K562 (cell line): Measurements from ENCODE around the gene MAN1B1. TPM values are rescaled to one million over a fixed set of nuclear protein-coding genes. Genes with fewer than 3 reads are reported as not detected.
A peak's percentile ranks its signal among the peaks of the same experiment; 100 is the strongest.

Experiments
- ATAC-seq: fragments of 200-7000 bp; cut with Tn5 transposase; 3 replicates; pipeline ENCODE4 v1.9.1; 2020; ENCODE audit warnings: moderate library complexity
- BruUV-seq: library from RNA; stranded (reverse); fragments of 400-500 nt; replicated peaks from 2 replicates; lab custom pipeline; 2021; lab: Mats Ljungman, UMichigan
- CTCF ChIA-PET: fragments of 300-600 bp; formaldehyde crosslinking; extraction: SDS; loops from one replicate; lab custom pipeline; 2021; ENCODE audit warnings: low intra/inter-chr PET ratio; lab: Yijun Ruan, JAX
- POLR2A ChIA-PET: fragments of 300-600, 350-650 bp; sonication (Branson Sonifier 250); formaldehyde crosslinking; extraction: SDS; loops from one replicate; lab custom pipeline; 2021; ENCODE audit warnings: antibody characterized with exemption, inconsistent platforms; lab: Yijun Ruan, JAX
- DNase-seq, 4 experiments: peaks; one replicate each; pipeline versions ENCODE4 v3.0.0 to v3.0.0-alpha.2; 2011 to 2018; ENCODE audit warnings: low spot score in 3 of 4, mixed read lengths in 3 of 4; ENCODE audit errors: extremely low read depth in 1 of 4
- FAIRE-seq: peaks from 2 replicates; lab custom pipeline; 2011; peaks lifted over from hg19 to GRCh38; lab: Jason Lieb, UNC
- H2AFZ ChIP-seq: 2 replicates; pipeline ENCODE4 v1.6.0; 2011; ENCODE audit warnings: low read depth, low read length, control low read depth, inconsistent platforms
- H3K27ac ChIP-seq: fragments of 200-600 bp; 3 replicates; pipeline ENCODE4 v1.8.0; 2011; ENCODE audit warnings: low read depth, mild to moderate bottlenecking, control low read depth, inconsistent platforms, low read length, moderate library complexity, mixed read lengths; ENCODE audit errors: extremely low read depth
- H3K27me3 ChIP-seq, 2 experiments: fragments of 300-600 bp in 1 of 2; 2 replicates in 1 of 2; 3 replicates in 1 of 2; pipeline versions ENCODE4 v1.6.0 to v1.8.0; 2011; ENCODE audit warnings: inconsistent platforms in 2 of 2, low read length in 2 of 2, mild to moderate bottlenecking in 1 of 2, mixed read lengths in 1 of 2, moderate library complexity in 1 of 2; ENCODE audit not compliant: control insufficient read depth in 2 of 2, insufficient read depth in 2 of 2
- H3K36me3 ChIP-seq: fragments of 300-600 bp; 3 replicates; pipeline ENCODE4 v1.8.0; 2011; ENCODE audit warnings: mild to moderate bottlenecking, low read length, inconsistent platforms; ENCODE audit not compliant: control insufficient read depth, insufficient read depth
- H3K4me1 ChIP-seq, 2 experiments: fragments of 200-600 bp in 1 of 2; replicated peaks in 1 of 2; 2 replicates in 1 of 2; 3 replicates in 1 of 2; pipeline versions ENCODE4 v1.5.1 to v1.8.0; 2011; ENCODE audit warnings: inconsistent platforms in 2 of 2, low read length in 2 of 2, mild to moderate bottlenecking in 1 of 2, mixed read lengths in 1 of 2, moderate library complexity in 1 of 2; ENCODE audit not compliant: control insufficient read depth in 2 of 2, insufficient read depth in 2 of 2
- H3K4me2 ChIP-seq: 2 replicates; pipeline ENCODE4 v1.6.1; 2011; ENCODE audit warnings: low read length, control low read depth, inconsistent platforms, mixed read lengths; ENCODE audit not compliant: insufficient read depth
- H3K4me3 ChIP-seq: fragments of 200-600 bp; sonication (generic), shearing (Covaris generic); 2 replicates; pipeline ENCODE4 v1.5.1; 2016; ENCODE audit warnings: control low read depth, inconsistent platforms
- H3K79me2 ChIP-seq: fragments of 200-600 bp; 3 replicates; pipeline ENCODE4 v1.8.0; 2011; ENCODE audit warnings: low read length, inconsistent platforms; ENCODE audit not compliant: control insufficient read depth, insufficient read depth
- H3K9ac ChIP-seq, 2 experiments: 2 replicates each; pipeline versions ENCODE4 v1.6.0 to v1.6.1; 2011; ENCODE audit warnings: low read depth in 2 of 2, low read length in 2 of 2, control low read depth in 1 of 2, inconsistent platforms in 1 of 2, mild to moderate bottlenecking in 1 of 2, mixed read lengths in 1 of 2; ENCODE audit not compliant: insufficient read depth in 1 of 2
- H3K9me1 ChIP-seq: one replicate; pipeline ENCODE4 v1.6.0; 2011; ENCODE audit warnings: inconsistent platforms, mild to moderate bottlenecking, low read length, moderate library complexity; ENCODE audit not compliant: control insufficient read depth, insufficient read depth
- H3K9me3 ChIP-seq: replicated peaks from 2 replicates; pipeline ENCODE4 v1.5.1; 2011; ENCODE audit warnings: low read depth, low read length, inconsistent platforms; ENCODE audit not compliant: control insufficient read depth, insufficient read depth
- H4K20me1 ChIP-seq: replicated peaks from 2 replicates; pipeline ENCODE4 v1.6.1; 2011; ENCODE audit warnings: low read length, inconsistent platforms, mixed read lengths; ENCODE audit not compliant: control insufficient read depth, insufficient read depth
- ARNT ChIP-seq, 2 experiments: fragments of 450-650 bp; IDR thresholded peaks; 2 replicates each; pipeline ENCODE4 v1.6.1; 2016; ENCODE audit warnings: mild to moderate bottlenecking in 1 of 2
- BRD4 ChIP-seq: fragments of 200-600 bp; sonication (generic); IDR thresholded peaks from 2 replicates; pipeline ENCODE4 v1.6.1; 2017; ENCODE audit warnings: inconsistent platforms
- CBX2 ChIP-seq: fragments of 200-600 bp; sonication (generic); IDR thresholded peaks from one replicate; pipeline ENCODE4 v1.6.1; 2012; ENCODE audit warnings: mild to moderate bottlenecking, low read length, inconsistent platforms; ENCODE audit not compliant: insufficient read depth, poor library complexity, severe bottlenecking
- CTCF ChIP-seq, 3 experiments: IDR thresholded peaks in 2 of 3; conservative IDR thresholded peaks in 1 of 3; 2 replicates each; pipeline ENCODE4 v1.5.1; 2011 to 2012; ENCODE audit warnings: low read length in 3 of 3, mild to moderate bottlenecking in 3 of 3, control low read depth in 2 of 3, improper control_type of control experiment in 1 of 3, inconsistent platforms in 1 of 3, low read depth in 1 of 3, mixed read lengths in 1 of 3, moderate library complexity in 1 of 3; ENCODE audit not compliant: insufficient read depth in 2 of 3
- FOS ChIP-seq: IDR thresholded peaks from 3 replicates; pipeline ENCODE4 v1.6.1; 2011; ENCODE audit not compliant: insufficient read length; ENCODE audit errors: extremely low read depth
- KLF16 ChIP-seq: IDR thresholded peaks from 2 replicates; pipeline ENCODE4 v1.6.1; 2016; ENCODE audit warnings: antibody characterized with exemption
- NR4A1 ChIP-seq, 2 experiments: fragments of 250-450 bp in 1 of 2; fragments of 450-650 bp in 1 of 2; sonication (Bioruptor Pico) in 1 of 2; IDR thresholded peaks; 2 replicates each; pipeline versions ENCODE4 v1.4.0 to v1.6.1; 2016 to 2020; ENCODE audit warnings: mild to moderate bottlenecking in 2 of 2, missing compliant biosample characterization in 1 of 2, missing genetic modification characterization in 1 of 2, moderate library complexity in 1 of 2
- PTRF ChIP-seq: fragments of 450-650 bp; IDR thresholded peaks from 2 replicates; pipeline ENCODE4 v1.6.1; 2016; ENCODE audit warnings: mild to moderate bottlenecking, missing genetic modification characterization, missing compliant biosample characterization
- RBFOX2 ChIP-seq: fragments of 200-400 bp; formaldehyde crosslinking; IDR thresholded peaks from 2 replicates; pipeline ENCODE4 v1.6.1; 2017; ENCODE audit warnings: low read depth, mild to moderate bottlenecking, low read length, moderate library complexity
- RUNX1 ChIP-seq: sonication (generic); IDR thresholded peaks from 2 replicates; pipeline ENCODE4 v1.6.1; 2016; ENCODE audit warnings: antibody characterized with exemption, low read depth
- SIX5 ChIP-seq, 2 experiments: IDR thresholded peaks; 2 replicates each; pipeline ENCODE4 v1.6.1; 2011; ENCODE audit warnings: low read length in 2 of 2, borderline replicate concordance in 1 of 2, low read depth in 1 of 2, mild to moderate bottlenecking in 1 of 2, moderate library complexity in 1 of 2; ENCODE audit not compliant: insufficient read depth in 1 of 2
- YY1 ChIP-seq, 3 experiments: IDR thresholded peaks; 2 replicates each; pipeline ENCODE4 v1.6.1; 2011; ENCODE audit warnings: low read length in 2 of 3, mild to moderate bottlenecking in 2 of 3, moderate library complexity in 2 of 3, borderline replicate concordance in 1 of 3, control low read depth in 1 of 3, low read depth in 1 of 3; ENCODE audit not compliant: insufficient read depth in 3 of 3, insufficient replicate concordance in 2 of 3, control insufficient read depth in 1 of 3, insufficient read length in 1 of 3; ENCODE audit errors: extremely low read depth in 1 of 3
- ZNF586 ChIP-seq: fragments of 450-650 bp; formaldehyde crosslinking; conservative IDR thresholded peaks from 2 replicates; pipeline ENCODE4 v1.4.0; 2020; ENCODE audit warnings: mild to moderate bottlenecking, moderate library complexity
- WGBS: fragments of 100-300 bp; shearing (Covaris generic); methylation state at CpG from one replicate; pipeline ENCODE4 v1.1.6; 2016; ENCODE audit warnings: low coverage, mixed read lengths; ENCODE audit not compliant: insufficient coverage; ENCODE audit errors: missing lambda C conversion rate; 5-methylcytosine and 5-hydroxymethylcytosine counted together
- in situ Hi-C: fragments of 300-500 bp; cut with MboI; formaldehyde crosslinking; loops from 4 replicates; pipeline ENCODE4 v1.15.0; 2018; ENCODE audit warnings: inconsistent platforms, mixed read lengths
- intact Hi-C: fragments of 100-400 bp; cut with micrococcal nuclease; formaldehyde crosslinking; loops from 2 replicates; pipeline ENCODE4 v1.14.2; 2022
- polyA plus RNA-seq, 8 experiments: library from polyadenylated mRNA; depleted of rRNA in 4 of 8; stranded (reverse) in 5 of 8; unstranded in 3 of 8; fragments of >200 nt; fragmentation: Nextera tagmentation in 2 of 8; fragmentation: Illumina TruSeq in 1 of 8; extraction: Ambion mirVana in 2 of 8; extraction: Trizol in 1 of 8; gene quantifications; 2 replicates each; pipeline versions ENCODE4 v1.2.1 to v1.2.3, GENCODE V29; 2011 to 2014; ENCODE audit warnings: inconsistent platforms in 1 of 8, missing spikeins in 1 of 8
- total RNA-seq, 7 experiments: library from RNA; depleted of rRNA in 6 of 7; stranded (reverse); fragments of >200 nt in 6 of 7; fragmentation: Illumina TruSeq in 2 of 7; extraction: Trizol in 2 of 7; gene quantifications; 2 replicates each; pipeline versions ENCODE4 v1.2.1 to v1.2.3, GENCODE V29; 2011 to 2021; ENCODE audit warnings: low replicate concordance in 1 of 7
- TF ChIP-seq, protein P1 (sequence below), 2 experiments: fragments of 450-650 bp; conservative IDR thresholded peaks; 2 replicates each; pipeline ENCODE4 v1.6.1; 2017; ENCODE audit warnings: mild to moderate bottlenecking in 2 of 2, moderate library complexity in 2 of 2
- TF ChIP-seq, protein P2 (sequence below): sonication (generic); IDR thresholded peaks from 2 replicates; pipeline ENCODE4 v1.6.1; 2016

MAN1B1 gene
- total and polyA plus RNA-seq, 9 of the 15 experiments (the other 6 are each of a cell fraction or from before 2014, with no cell fraction given), result 0.55 to 36.6 (median 27.3) TPM

DNA sequence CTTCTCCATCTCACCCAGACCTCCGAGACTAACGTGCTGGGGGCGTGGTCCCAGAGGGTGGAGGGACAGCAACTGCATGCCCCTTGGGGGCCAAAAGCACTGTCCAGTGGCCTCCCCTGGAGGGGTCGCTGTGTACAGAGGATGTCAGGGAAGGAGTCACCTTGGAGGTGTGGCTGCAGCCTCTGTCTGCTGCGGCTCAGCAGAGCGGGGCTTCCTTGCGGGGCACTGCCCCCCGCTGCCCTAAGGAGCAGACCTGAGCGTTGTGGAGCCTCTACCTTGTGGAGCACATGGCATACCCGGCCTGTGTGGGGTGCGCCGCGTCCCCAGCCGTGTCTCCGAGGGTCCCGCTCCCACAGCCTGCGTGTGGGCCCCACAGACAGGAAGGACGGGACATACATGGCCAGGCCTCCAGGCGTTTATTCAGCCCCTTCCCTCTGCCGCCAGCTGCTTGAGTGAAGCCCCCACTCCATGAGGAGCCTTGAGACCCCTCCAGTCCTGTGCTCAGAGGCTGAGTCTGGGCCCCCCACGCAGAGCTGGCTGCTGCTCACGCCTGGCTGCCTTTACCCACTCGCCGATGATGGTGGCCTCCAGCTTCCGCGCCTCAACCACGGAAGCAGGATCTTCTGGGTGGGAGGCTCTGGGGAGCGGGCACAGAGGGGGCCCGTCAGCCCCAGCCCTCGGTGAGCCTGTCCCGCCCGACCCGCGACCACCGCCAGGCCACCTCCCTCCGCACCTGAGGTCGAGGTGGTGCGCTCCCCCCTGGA is 23.5 kb downstream of the MAN1B1 start:
- FAIRE-seq (no peak), DNase-seq (peak in 1 of 4 experiments; percentile 19), ATAC-seq (no peak)
- Histone ChIP-seq H3K9me3 (no peaks in the 10 kb centered on the region), H3K9ac (peak overlapping the region in 1 of 2 experiments; percentile 28; a peak in 1 of 4 replicates), H2AFZ (no peak overlapping the region), H4K20me1 (no peaks in the 10 kb centered on the region), H3K4me3 (no peak overlapping the region), H3K9me1 (no peaks in the 10 kb centered on the region), H3K27me3 (no peaks in the 10 kb centered on the region), H3K27ac (no peak overlapping the region), H3K79me2 (peaks cover 26% of the 10 kb centered on the region), H3K4me1 (peaks cover 5 to 79% of the 10 kb centered on the region in 2 experiments; a peak in 4 of 5 replicates), H3K36me3 (peaks cover 82% of the 10 kb centered on the region; the same call in 2 of the 3 replicates), H3K4me2 (no peak overlapping the region)
- intact Hi-C loops, result no loop called here
- in situ Hi-C loops, result no loop called here
- WGBS, result 90% methylated on average over 24 of the region's 38 CpGs
- CTCF ChIA-PET, result no interaction called here
- BruUV-seq, result no TSS peak
- POLR2A ChIA-PET, result interaction anchor here (0.6 kb wide), 1 partner anchor 19 kb away, joined by 4 read pairs; no protein-coding TSS in a partner anchor
- no peak for TF ChIP-seq CBX2
- TF ChIP-seq FOS, result no peak
- no peak for TF ChIP-seq CTCF (IDR thresholded peaks at IDR 0.05 in 2 of 3, conservative IDR thresholded peaks at IDR 0.05 in 1 of 3; ENCODE audit: insufficient read depth in 2 of 3, low read depth in 1 of 3, low read length in 3 of 3)
- TF ChIP-seq SIX5 (IDR thresholded peaks at IDR 0.05; ENCODE audit: borderline replicate concordance in 1 of 2, insufficient read depth in 1 of 2, low read depth in 1 of 2, low read length in 2 of 2), result no peak
- TF ChIP-seq YY1 (IDR thresholded peaks at IDR 0.05; ENCODE audit: borderline replicate concordance in 1 of 3, control insufficient read depth in 1 of 3, extremely low read depth in 1 of 3, insufficient read depth in 3 of 3, insufficient read length in 1 of 3, insufficient replicate concordance in 2 of 3, low read depth in 1 of 3, low read length in 2 of 3), result no peak
- TF ChIP-seq RBFOX2, result peak; percentile 53
- no peak for TF ChIP-seq KLF16
- no peak for TF ChIP-seq NR4A1 (CRISPR knock-in tag; IDR thresholded peaks at IDR 0.05)
- no peak for TF ChIP-seq NR4A1 (tag; IDR thresholded peaks at IDR 0.05)
- no peak for TF ChIP-seq BRD4
- TF ChIP-seq ARNT (IDR thresholded peaks at IDR 0.05), result no peak
- TF ChIP-seq, protein P1, sequence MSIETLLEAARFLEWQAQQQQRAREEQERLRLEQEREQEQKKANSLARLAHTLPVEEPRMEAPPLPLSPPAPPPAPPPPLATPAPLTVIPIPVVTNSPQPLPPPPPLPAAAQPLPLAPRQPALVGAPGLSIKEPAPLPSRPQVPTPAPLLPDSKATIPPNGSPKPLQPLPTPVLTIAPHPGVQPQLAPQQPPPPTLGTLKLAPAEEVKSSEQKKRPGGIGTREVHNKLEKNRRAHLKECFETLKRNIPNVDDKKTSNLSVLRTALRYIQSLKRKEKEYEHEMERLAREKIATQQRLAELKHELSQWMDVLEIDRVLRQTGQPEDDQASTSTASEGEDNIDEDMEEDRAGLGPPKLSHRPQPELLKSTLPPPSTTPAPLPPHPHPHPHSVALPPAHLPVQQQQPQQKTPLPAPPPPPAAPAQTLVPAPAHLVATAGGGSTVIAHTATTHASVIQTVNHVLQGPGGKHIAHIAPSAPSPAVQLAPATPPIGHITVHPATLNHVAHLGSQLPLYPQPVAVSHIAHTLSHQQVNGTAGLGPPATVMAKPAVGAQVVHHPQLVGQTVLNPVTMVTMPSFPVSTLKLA (conservative IDR thresholded peaks at IDR 0.05), result no peak
- TF ChIP-seq RUNX1, result no peak
- no peak for TF ChIP-seq PTRF (tag)
- TF ChIP-seq, protein P2, sequence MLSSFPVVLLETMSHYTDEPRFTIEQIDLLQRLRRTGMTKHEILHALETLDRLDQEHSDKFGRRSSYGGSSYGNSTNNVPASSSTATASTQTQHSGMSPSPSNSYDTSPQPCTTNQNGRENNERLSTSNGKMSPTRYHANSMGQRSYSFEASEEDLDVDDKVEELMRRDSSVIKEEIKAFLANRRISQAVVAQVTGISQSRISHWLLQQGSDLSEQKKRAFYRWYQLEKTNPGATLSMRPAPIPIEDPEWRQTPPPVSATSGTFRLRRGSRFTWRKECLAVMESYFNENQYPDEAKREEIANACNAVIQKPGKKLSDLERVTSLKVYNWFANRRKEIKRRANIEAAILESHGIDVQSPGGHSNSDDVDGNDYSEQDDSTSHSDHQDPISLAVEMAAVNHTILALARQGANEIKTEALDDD, result no peak
- TF ChIP-seq ZNF586 (CRISPR knock-in tag), result no peak
